ENCODE results near the gene METTL13. TPM values are rescaled to one million over a fixed set of nuclear protein-coding genes. Genes with fewer than 3 reads are reported as not detected.
A peak's percentile ranks its signal among the peaks of the same experiment; 100 is the strongest.

METTL13 gene
- total and polyA plus RNA-seq, 4 donors, result 10.4 to 28.4 (median 23.8) TPM

DNA sequence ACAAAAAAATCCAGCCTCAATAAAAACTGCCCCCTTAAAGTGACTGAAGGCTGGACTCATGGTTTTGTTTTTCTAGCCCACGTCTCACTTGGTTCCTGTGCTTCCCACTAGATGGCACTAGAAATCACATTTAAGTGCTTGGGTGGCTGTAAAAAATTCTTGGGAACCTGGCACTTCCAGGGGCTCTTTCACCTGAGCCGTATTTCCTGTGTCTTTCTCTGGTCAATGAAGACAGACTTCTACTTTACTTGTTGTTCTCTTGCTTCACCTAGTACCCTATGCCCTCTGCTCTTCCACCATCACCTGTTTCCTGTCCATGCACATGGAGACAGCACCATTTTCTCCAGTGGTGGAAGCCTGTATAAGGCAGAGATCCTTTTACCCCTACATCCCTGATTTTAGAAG lies 20.0 kb downstream of the METTL13 start:
- no peak overlapping the region for H3K27ac ChIP-seq (ENCODE audit: low read depth in 1 of 2, low read length in 1 of 2)
- H3K36me3 ChIP-seq (ENCODE audit: control insufficient read depth in 4 of 4, insufficient read depth in 4 of 4, low read length in 4 of 4), result peaks cover 5 to 11% (median 6%) of the 10 kb centered on the region in 4 donors
- TF ChIP-seq, protein P1, sequence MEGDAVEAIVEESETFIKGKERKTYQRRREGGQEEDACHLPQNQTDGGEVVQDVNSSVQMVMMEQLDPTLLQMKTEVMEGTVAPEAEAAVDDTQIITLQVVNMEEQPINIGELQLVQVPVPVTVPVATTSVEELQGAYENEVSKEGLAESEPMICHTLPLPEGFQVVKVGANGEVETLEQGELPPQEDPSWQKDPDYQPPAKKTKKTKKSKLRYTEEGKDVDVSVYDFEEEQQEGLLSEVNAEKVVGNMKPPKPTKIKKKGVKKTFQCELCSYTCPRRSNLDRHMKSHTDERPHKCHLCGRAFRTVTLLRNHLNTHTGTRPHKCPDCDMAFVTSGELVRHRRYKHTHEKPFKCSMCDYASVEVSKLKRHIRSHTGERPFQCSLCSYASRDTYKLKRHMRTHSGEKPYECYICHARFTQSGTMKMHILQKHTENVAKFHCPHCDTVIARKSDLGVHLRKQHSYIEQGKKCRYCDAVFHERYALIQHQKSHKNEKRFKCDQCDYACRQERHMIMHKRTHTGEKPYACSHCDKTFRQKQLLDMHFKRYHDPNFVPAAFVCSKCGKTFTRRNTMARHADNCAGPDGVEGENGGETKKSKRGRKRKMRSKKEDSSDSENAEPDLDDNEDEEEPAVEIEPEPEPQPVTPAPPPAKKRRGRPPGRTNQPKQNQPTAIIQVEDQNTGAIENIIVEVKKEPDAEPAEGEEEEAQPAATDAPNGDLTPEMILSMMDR (IDR thresholded peaks at IDR 0.05; ENCODE audit: control extremely low read depth, extremely low read depth), result peak; percentile 50
- H3K4me1 ChIP-seq (ENCODE audit: control insufficient read depth in 5 of 5, insufficient read depth in 5 of 5, low read length in 5 of 5), result peaks cover 3 to 19% (median 5%) of the 10 kb centered on the region in 5 donors
- no peaks in the 10 kb centered on the region for H3K9me3 ChIP-seq (ENCODE audit: control insufficient read depth in 4 of 4, insufficient read depth in 3 of 4, low read length in 3 of 4)
- 3 to 4% methylated on average over 2 of the region's 2 CpGs for WGBS, 2 donors
- DNase-seq (peak in 2 of 3 donors; percentile 69 to 76), ATAC-seq (ENCODE audit: insufficient read depth, low FRiP score) (no peak)
- no peak overlapping the region for H3K9ac ChIP-seq (ENCODE audit: insufficient read depth in 1 of 2, low read length in 2 of 2)
- H3K4me3 ChIP-seq, result no peak overlapping the region
- H3K27me3 ChIP-seq (ENCODE audit: control insufficient read depth in 3 of 3, insufficient read depth in 3 of 3, low read length in 2 of 3), result no peaks in the 10 kb centered on the region

DNA sequence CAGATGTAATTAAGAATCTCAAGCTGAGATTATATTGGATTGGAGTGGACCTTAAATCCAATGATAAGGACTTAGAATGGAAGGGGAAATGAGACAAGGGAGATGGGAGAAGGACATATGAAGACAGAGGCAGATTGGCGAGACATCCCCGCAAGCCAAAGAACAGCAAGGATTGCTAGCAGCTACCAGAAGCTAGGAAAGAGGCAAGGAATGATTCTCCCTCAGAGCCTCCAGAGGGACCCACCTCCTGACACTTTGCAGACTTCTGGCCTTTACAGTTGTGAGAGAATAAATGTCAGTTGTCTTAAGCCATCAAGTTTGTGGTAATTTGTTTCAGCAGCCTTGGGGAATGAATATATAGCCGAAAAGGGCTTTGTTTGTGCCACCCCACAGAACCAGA lies 20.7 kb downstream of the METTL13 start:
- Histone ChIP-seq H3K4me3 (no peak overlapping the region), H3K4me1 (ENCODE audit: control insufficient read depth in 5 of 5, insufficient read depth in 5 of 5, low read length in 5 of 5) (peaks cover 3 to 19% (median 5%) of the 10 kb centered on the region in 5 donors), H3K27me3 (ENCODE audit: control insufficient read depth in 3 of 3, insufficient read depth in 3 of 3, low read length in 2 of 3) (no peaks in the 10 kb centered on the region), H3K27ac (ENCODE audit: low read depth in 1 of 2, low read length in 1 of 2) (no peak overlapping the region), H3K9me3 (ENCODE audit: control insufficient read depth in 4 of 4, insufficient read depth in 3 of 4, low read length in 3 of 4) (no peaks in the 10 kb centered on the region), H3K9ac (ENCODE audit: insufficient read depth in 1 of 2, low read length in 2 of 2) (no peak overlapping the region), H3K36me3 (ENCODE audit: control insufficient read depth in 4 of 4, insufficient read depth in 4 of 4, low read length in 4 of 4) (peaks cover 0 to 4% (median under 1%) of the 10 kb centered on the region in 4 donors)
- no peak for DNase-seq
- ATAC-seq (ENCODE audit: insufficient read depth, low FRiP score), result no peak
- TF ChIP-seq, protein P1 (IDR thresholded peaks at IDR 0.05; ENCODE audit: control extremely low read depth, extremely low read depth), result no peak
- WGBS, 2 donors, result 97% methylated on average over 3 of the region's 3 CpGs

DNA sequence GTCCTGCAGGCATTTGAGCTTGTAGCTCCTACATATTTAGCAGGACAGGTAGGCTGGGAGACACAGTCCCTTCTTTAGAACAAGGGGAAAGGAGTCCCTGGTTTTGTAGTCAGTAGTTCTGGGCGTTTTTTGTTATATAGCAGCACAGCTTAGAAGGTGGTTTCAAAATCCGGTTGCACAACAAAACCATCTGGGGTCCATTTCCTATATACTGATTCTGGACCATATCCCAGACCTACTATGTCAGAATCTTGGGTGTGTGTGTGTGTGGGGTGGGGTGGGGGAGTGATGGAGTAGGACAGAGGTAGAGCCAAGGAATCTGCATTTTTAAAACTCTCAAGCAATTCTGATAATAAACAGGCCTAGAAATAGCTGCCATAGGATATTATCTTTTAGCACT lies 21.6 kb downstream of the METTL13 start:
- Histone ChIP-seq H3K27ac (ENCODE audit: low read depth in 1 of 2, low read length in 1 of 2) (peak overlapping the region in 1 of 2 donors; percentile 49), H3K4me3 (no peak overlapping the region), H3K4me1 (ENCODE audit: control insufficient read depth in 5 of 5, insufficient read depth in 5 of 5, low read length in 5 of 5) (peaks cover 3 to 19% (median 5%) of the 10 kb centered on the region in 5 donors), H3K9ac (ENCODE audit: insufficient read depth in 1 of 2, low read length in 2 of 2) (no peak overlapping the region), H3K9me3 (ENCODE audit: control insufficient read depth in 4 of 4, insufficient read depth in 3 of 4, low read length in 3 of 4) (no peaks in the 10 kb centered on the region), H3K36me3 (ENCODE audit: control insufficient read depth in 4 of 4, insufficient read depth in 4 of 4, low read length in 4 of 4) (no peaks in the 10 kb centered on the region), H3K27me3 (ENCODE audit: control insufficient read depth in 3 of 3, insufficient read depth in 3 of 3, low read length in 2 of 3) (no peaks in the 10 kb centered on the region)
- WGBS, 2 donors, result 19 to 34% methylated on average over 2 of the region's 2 CpGs
- TF ChIP-seq, protein P1 (IDR thresholded peaks at IDR 0.05; ENCODE audit: control extremely low read depth, extremely low read depth), result no peak
- DNase-seq (peak in 2 of 3 donors; percentile 51 to 88), ATAC-seq (ENCODE audit: insufficient read depth, low FRiP score) (no peak)

DNA sequence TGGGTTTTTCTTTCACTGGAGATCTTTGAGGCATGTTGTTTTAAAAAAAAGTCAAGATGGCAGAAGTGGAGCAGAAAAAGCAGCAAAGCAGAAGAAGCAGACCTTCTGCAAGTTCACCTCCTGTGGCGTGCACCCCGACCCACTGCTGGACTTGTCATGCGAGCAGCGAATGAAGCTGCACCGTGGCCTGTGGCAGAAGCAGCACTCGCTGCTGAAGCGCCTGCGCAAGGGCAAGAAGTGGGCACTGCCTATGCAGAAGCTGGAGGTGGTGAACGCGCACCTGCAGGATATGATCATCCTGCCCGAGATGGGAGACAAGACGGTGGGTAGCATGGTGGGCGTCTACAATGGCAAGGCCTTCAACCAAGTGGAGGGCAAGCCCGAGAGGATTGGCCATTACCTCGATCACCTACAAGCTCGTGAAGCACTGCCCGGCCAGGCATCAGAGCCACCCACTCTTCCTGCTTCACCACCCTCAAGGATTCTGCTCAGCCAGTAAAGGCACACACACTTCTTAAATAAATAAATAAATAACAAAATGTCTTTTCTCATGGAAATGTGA lies 22.1 kb downstream of the METTL13 start:
- H3K4me3 ChIP-seq, result no peak overlapping the region
- 93% methylated on average over 17 of the region's 17 CpGs for WGBS, 2 donors
- H3K4me1 ChIP-seq (ENCODE audit: control insufficient read depth in 5 of 5, insufficient read depth in 5 of 5, low read length in 5 of 5), result peaks cover 3 to 15% (median 4%) of the 10 kb centered on the region in 5 donors
- peak overlapping the region in 1 of 2 donors; percentile 17 for H3K27ac ChIP-seq (ENCODE audit: low read depth in 1 of 2, low read length in 1 of 2)
- no peaks in the 10 kb centered on the region for H3K9me3 ChIP-seq (ENCODE audit: control insufficient read depth in 4 of 4, insufficient read depth in 3 of 4, low read length in 3 of 4)
- DNase-seq, result no peak
- no peak overlapping the region for H3K9ac ChIP-seq (ENCODE audit: insufficient read depth in 1 of 2, low read length in 2 of 2)
- TF ChIP-seq, protein P1 (IDR thresholded peaks at IDR 0.05; ENCODE audit: control extremely low read depth, extremely low read depth), result no peak
- ATAC-seq (ENCODE audit: insufficient read depth, low FRiP score), result no peak
- H3K27me3 ChIP-seq (ENCODE audit: control insufficient read depth in 3 of 3, insufficient read depth in 3 of 3, low read length in 2 of 3), result no peaks in the 10 kb centered on the region
- no peaks in the 10 kb centered on the region for H3K36me3 ChIP-seq (ENCODE audit: control insufficient read depth in 4 of 4, insufficient read depth in 4 of 4, low read length in 4 of 4)
